A673 (cell line): ENCODE data around the gene NUP88. TPM values are rescaled to one million over a fixed set of nuclear protein-coding genes. Genes with fewer than 3 reads are reported as not detected.
A peak's percentile ranks its signal among the peaks of the same experiment; 100 is the strongest.

Source experiments
- Bru-seq: library from RNA; stranded (reverse); fragments of 400-500 nt; gene quantifications from one replicate; lab custom pipeline; 2021; lab: Mats Ljungman, UMichigan
- BruChase-seq, 2 experiments: library from RNA; stranded (reverse); fragments of 400-500 nt; gene quantifications; one replicate each; lab custom pipeline; 2021; lab: Mats Ljungman, UMichigan
- BruUV-seq: library from RNA; stranded (reverse); fragments of 400-500 nt; replicated peaks from 2 replicates; lab custom pipeline; 2021; lab: Mats Ljungman, UMichigan
- CTCF ChIA-PET: fragments of 300-600 bp; sonication (Branson Sonifier 250); formaldehyde crosslinking; loops from one replicate; lab custom pipeline; 2022; ENCODE audit warnings: antibody characterized with exemption; lab: Charles Lee
- POLR2A ChIA-PET: fragments of 300-600 bp; sonication (Branson Sonifier 250); formaldehyde crosslinking; loops from one replicate; lab custom pipeline; 2022; ENCODE audit warnings: antibody characterized with exemption; ENCODE audit not compliant: low non-redundant PET; lab: Charles Lee
- DNase-seq: peaks from one replicate; pipeline ENCODE4 v3.0.0-alpha.2; 2015; ENCODE audit warnings: low spot score
- H3K27ac ChIP-seq: fragments of 200-600 bp; sonication (generic); 2 replicates; pipeline ENCODE4 v1.5.1; 2016; ENCODE audit warnings: mixed run types, low read depth, mild to moderate bottlenecking, mixed read lengths, antibody characterized with exemption, low read length; ENCODE audit not compliant: poor library complexity, severe bottlenecking
- H3K27me3 ChIP-seq: fragments of 200-600 bp; sonication (generic); replicated peaks from 2 replicates; pipeline ENCODE4 v1.6.1; 2017; ENCODE audit warnings: mixed run types, low read depth, mild to moderate bottlenecking, mixed read lengths, antibody characterized with exemption, low read length; ENCODE audit not compliant: insufficient read depth, poor library complexity
- H3K36me3 ChIP-seq: fragments of 200-600 bp; sonication (generic); 2 replicates; pipeline ENCODE4 v1.6.1; 2016; ENCODE audit warnings: mixed run types, mild to moderate bottlenecking, mixed read lengths, antibody characterized with exemption, low read length; ENCODE audit not compliant: insufficient read depth, poor library complexity, severe bottlenecking
- H3K4me1 ChIP-seq: fragments of 200-600 bp; sonication (generic); 2 replicates; pipeline ENCODE4 v1.6.1; 2017; ENCODE audit warnings: mixed run types, mild to moderate bottlenecking, mixed read lengths, antibody characterized with exemption, low read length; ENCODE audit not compliant: insufficient read depth, poor library complexity, severe bottlenecking
- H3K4me3 ChIP-seq: fragments of 200-600 bp; sonication (generic); 2 replicates; pipeline ENCODE4 v1.5.1; 2016; ENCODE audit warnings: low read depth, mixed run types, mild to moderate bottlenecking, mixed read lengths, low read length; ENCODE audit not compliant: poor library complexity, severe bottlenecking
- H3K9me3 ChIP-seq: fragments of 200-600 bp; sonication (generic); 2 replicates; pipeline ENCODE4 v1.6.1; 2016; ENCODE audit warnings: mixed run types, low read depth, mild to moderate bottlenecking, mixed read lengths, antibody characterized with exemption, low read length; ENCODE audit not compliant: poor library complexity, severe bottlenecking
- EZH2 ChIP-seq: fragments of 200-600 bp; sonication (generic); IDR thresholded peaks from 2 replicates; pipeline ENCODE4 v1.6.1; 2017; ENCODE audit warnings: borderline replicate concordance, low read depth, mild to moderate bottlenecking, mixed read lengths, antibody characterized with exemption, low read length; ENCODE audit not compliant: poor library complexity, severe bottlenecking
- intact Hi-C: fragments of 100-400 bp; cut with micrococcal nuclease; formaldehyde crosslinking; loops from one replicate; pipeline ENCODE4 v1.10.0; 2022; ENCODE audit not compliant: unreplicated experiment
- long read RNA-seq: library from polyadenylated mRNA; stranded (forward); transcript quantifications from one replicate; pipeline ENCODE4 v2.0.0, GENCODE V29; 2022
- total RNA-seq: library from RNA; stranded (reverse); gene quantifications from 2 replicates; pipeline ENCODE4 v1.2.3, GENCODE V29; 2021
- TF ChIP-seq, protein P1 (sequence below): fragments of 300-800, 200-600 bp; sonication (generic); conservative IDR thresholded peaks from 2 replicates; pipeline ENCODE4 v1.5.1; 2017; ENCODE audit warnings: low read depth, mild to moderate bottlenecking, antibody characterized with exemption, low read length, moderate library complexity, mixed read lengths

NUP88 gene
- total RNA-seq, result 122 and 132 TPM in 2 replicates
- Bru-seq, nascent RNA, result percentile 87 among the genes with signal in this experiment
- percentile 82 among the genes with signal in this experiment for BruChase-seq, experiment 1, labeled RNA remaining after a 2-hour chase
- BruChase-seq, experiment 2, labeled RNA remaining after a 6-hour chase, result percentile 87 among the genes with signal in this experiment
- long read RNA-seq, transcript NUP88-207 (17 exons, 2,916 nt), result major isoform, 278 of 337 reads
- long read RNA-seq, partial matches to known transcripts, result 7 of 337 reads
- long read RNA-seq, other reads (novel, unspliced or antisense), result 48 of 337 reads

DNA sequence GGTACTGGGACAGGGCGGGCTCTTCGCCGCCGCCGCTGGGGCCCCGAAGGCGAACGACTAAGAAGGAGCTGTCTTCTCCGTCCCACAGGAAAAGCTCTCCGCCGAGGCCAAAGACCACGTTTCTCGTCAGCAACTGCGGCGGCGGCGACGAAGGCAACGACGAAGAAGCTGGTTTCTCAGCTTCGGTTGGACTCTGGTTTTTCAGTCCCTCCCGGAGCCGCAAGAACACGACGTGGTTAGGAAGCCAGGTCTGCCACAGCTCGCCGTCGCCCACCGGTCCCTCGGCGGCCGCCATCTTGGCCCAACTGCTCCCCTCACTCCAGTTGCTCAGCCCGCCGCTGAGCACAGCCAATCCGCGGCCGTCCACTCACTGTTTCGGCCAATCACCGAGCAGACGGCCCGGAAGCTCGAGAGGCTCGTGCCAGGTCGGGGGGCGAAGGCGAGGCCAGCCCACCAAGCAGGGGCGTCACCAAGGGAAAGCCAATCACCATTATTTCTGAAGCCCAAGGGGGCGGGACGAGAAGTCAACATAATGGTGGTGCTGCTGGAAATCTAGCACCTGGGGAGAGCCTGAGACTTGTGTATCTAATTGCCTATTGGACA is at the start of gene NUP88:
Gene NUP88, minus strand, starts transcription at position 307 of the 603 bp plus-strand sequence. Its CDS starts 12 bp downstream, at position 295.
- BruUV-seq, result no TSS peak
- peaks cover 58% of the 10 kb centered on the region for H3K36me3 ChIP-seq
- H3K27me3 ChIP-seq, result no peaks in the 10 kb centered on the region
- H3K9me3 ChIP-seq, result no peaks in the 10 kb centered on the region
- peak within 1 kb of the TSS; percentile 88 for H3K4me3 ChIP-seq
- CTCF ChIA-PET, result interaction anchor here (0.8 kb wide), 1 partner anchor 20 kb away, joined by 6 read pairs; the partner anchor contains the start of gene C1QBP
- intact Hi-C loops, result no loop called here
- H3K4me1 ChIP-seq, result peaks cover 11% of the 10 kb centered on the region
- peak; percentile 99 for DNase-seq
- no peak for TF ChIP-seq EZH2
- TF ChIP-seq, protein P1, sequence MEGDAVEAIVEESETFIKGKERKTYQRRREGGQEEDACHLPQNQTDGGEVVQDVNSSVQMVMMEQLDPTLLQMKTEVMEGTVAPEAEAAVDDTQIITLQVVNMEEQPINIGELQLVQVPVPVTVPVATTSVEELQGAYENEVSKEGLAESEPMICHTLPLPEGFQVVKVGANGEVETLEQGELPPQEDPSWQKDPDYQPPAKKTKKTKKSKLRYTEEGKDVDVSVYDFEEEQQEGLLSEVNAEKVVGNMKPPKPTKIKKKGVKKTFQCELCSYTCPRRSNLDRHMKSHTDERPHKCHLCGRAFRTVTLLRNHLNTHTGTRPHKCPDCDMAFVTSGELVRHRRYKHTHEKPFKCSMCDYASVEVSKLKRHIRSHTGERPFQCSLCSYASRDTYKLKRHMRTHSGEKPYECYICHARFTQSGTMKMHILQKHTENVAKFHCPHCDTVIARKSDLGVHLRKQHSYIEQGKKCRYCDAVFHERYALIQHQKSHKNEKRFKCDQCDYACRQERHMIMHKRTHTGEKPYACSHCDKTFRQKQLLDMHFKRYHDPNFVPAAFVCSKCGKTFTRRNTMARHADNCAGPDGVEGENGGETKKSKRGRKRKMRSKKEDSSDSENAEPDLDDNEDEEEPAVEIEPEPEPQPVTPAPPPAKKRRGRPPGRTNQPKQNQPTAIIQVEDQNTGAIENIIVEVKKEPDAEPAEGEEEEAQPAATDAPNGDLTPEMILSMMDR, result no peak
- POLR2A ChIA-PET, result no interaction called here
- peak within 1 kb of the TSS; percentile 90 for H3K27ac ChIP-seq

- TF ChIP-seq, protein P1, result no peak
- TF ChIP-seq EZH2, result no peak
- Histone ChIP-seq H3K27ac (peak overlapping the region; percentile 78), H3K36me3 (peaks cover 4% of the 10 kb centered on the region), H3K27me3 (no peaks in the 10 kb centered on the region), H3K9me3 (no peaks in the 10 kb centered on the region), H3K4me1 (no peaks in the 10 kb centered on the region), H3K4me3 (peak overlapping the region; percentile 94)
- ChIA-PET CTCF (no interaction called here), POLR2A (no interaction called here)
- BruUV-seq, result no TSS peak
- intact Hi-C loops, result no loop called here
- no peak for DNase-seq
Measured at GRCh38 chr17:5468075-5468473, 48.6 kb upstream of the NUP88 start.

- intact Hi-C loops, result no loop called here
- ChIA-PET CTCF (no interaction called here), POLR2A (no interaction called here)
- Histone ChIP-seq H3K4me1 (no peaks in the 10 kb centered on the region), H3K27me3 (no peaks in the 10 kb centered on the region), H3K27ac (peak overlapping the region; percentile 78), H3K36me3 (peaks cover under 1% of the 10 kb centered on the region), H3K4me3 (peak overlapping the region; percentile 94), H3K9me3 (no peaks in the 10 kb centered on the region)
- no peak for DNase-seq
- TF ChIP-seq, protein P1, result no peak
- no peak for TF ChIP-seq EZH2
- BruUV-seq, result no TSS peak
Measured at GRCh38 chr17:5467416-5467815, 48.0 kb upstream of the NUP88 start.
